Endodermal cell (in vitro differentiated cells): ENCODE measurements around the gene CFAP92. TPM values are rescaled to one million over a fixed set of nuclear protein-coding genes. Genes with fewer than 3 reads are reported as not detected.

ENCODE experiments used
- DNase-seq: peaks from one replicate; pipeline ENCODE4 v3.0.0-alpha.2; 2017
- H3K27ac ChIP-seq: 2 replicates; pipeline ENCODE4 v1.5.1; 2013; ENCODE audit warnings: mild to moderate bottlenecking, low read depth, low read length, moderate library complexity
- H3K27me3 ChIP-seq: 2 replicates; pipeline ENCODE4 v1.6.1; 2013; ENCODE audit warnings: mild to moderate bottlenecking, low read length, moderate library complexity; ENCODE audit not compliant: insufficient read depth, control insufficient read depth, poor library complexity, severe bottlenecking
- H3K36me3 ChIP-seq: 2 replicates; pipeline ENCODE4 v1.7.0; 2013; ENCODE audit warnings: mild to moderate bottlenecking, low read length, moderate library complexity; ENCODE audit not compliant: control insufficient read depth, insufficient read depth
- H3K4me1 ChIP-seq: one replicate; pipeline ENCODE4 v1.7.0; 2013; ENCODE audit warnings: low read length; ENCODE audit not compliant: control insufficient read depth, insufficient read depth
- H3K4me3 ChIP-seq: 2 replicates; pipeline ENCODE4 v1.5.1; 2013; ENCODE audit warnings: mild to moderate bottlenecking, low read length, moderate library complexity
- H3K9ac ChIP-seq: 2 replicates; pipeline ENCODE4 v1.6.1; 2013; ENCODE audit warnings: mild to moderate bottlenecking, low read length, moderate library complexity; ENCODE audit not compliant: poor library complexity, severe bottlenecking; ENCODE audit errors: extremely low read depth
- H3K9me3 ChIP-seq: 2 replicates; pipeline ENCODE4 v1.6.1; 2013; ENCODE audit warnings: mild to moderate bottlenecking, low read length, moderate library complexity; ENCODE audit not compliant: control insufficient read depth
- H3K27ac Mint-ChIP-seq: 2 replicates; pipeline ENCODE4 v1.8.0; 2020; ENCODE audit warnings: mixed read lengths
- H3K27me3 Mint-ChIP-seq: 2 replicates; pipeline ENCODE4 v1.8.0; 2021; ENCODE audit warnings: mild to moderate bottlenecking, mixed read lengths; ENCODE audit not compliant: insufficient read depth
- H3K36me3 Mint-ChIP-seq: 2 replicates; pipeline ENCODE4 v1.8.0; 2020; ENCODE audit warnings: low read depth, mixed read lengths
- H3K4me1 Mint-ChIP-seq: 2 replicates; pipeline ENCODE4 v1.8.0; 2020; ENCODE audit warnings: mixed read lengths
- H3K4me3 Mint-ChIP-seq: 2 replicates; pipeline ENCODE4 v1.8.0; 2020; ENCODE audit warnings: mild to moderate bottlenecking, moderate library complexity, mixed read lengths
- H3K9me3 Mint-ChIP-seq: 2 replicates; pipeline ENCODE4 v1.8.0; 2020; ENCODE audit warnings: mild to moderate bottlenecking, mixed read lengths
- WGBS, 2 experiments: methylation state at CpG; one replicate each; pipeline versions ENCODE4 v1.1.5 to v1.1.7; 2013; ENCODE audit warnings: missing lambda C conversion rate in 2 of 2, mixed read lengths in 1 of 2; ENCODE audit not compliant: insufficient coverage in 1 of 2, insufficient read length in 1 of 2; 5-methylcytosine and 5-hydroxymethylcytosine counted together
- long read RNA-seq, 4 experiments: library from polyadenylated mRNA in 2 of 4; library from RNA in 1 of 4; library from capped mRNA in 1 of 4; stranded (forward) in 3 of 4; unstranded in 1 of 4; transcript quantifications; one replicate each; pipeline ENCODE4 v2.0.0, GENCODE V29; 2020 to 2021; ENCODE audit warnings: inconsistent platforms in 1 of 4
- polyA plus RNA-seq, 2 experiments: library from polyadenylated mRNA; stranded (reverse); fragments of 50-300 nt; gene quantifications; one replicate each; pipeline ENCODE4 v1.2.3, GENCODE V29; 2013
- total RNA-seq, 2 donors: library from RNA; stranded (reverse); fragmentation: NEBNext Ultra II Directional in 1 of 2; extraction: Animal tissue kit (Norgen Biotek cat#: 25700) in 1 of 2; gene quantifications; 2 replicates in 1 of 2; 3 replicates in 1 of 2; pipeline ENCODE4 v1.2.1, GENCODE V29; 2021
- TF ChIP-seq, protein P1 (sequence below): fragments of 200-600 bp; sonication (generic); conservative IDR thresholded peaks from 2 replicates; pipeline ENCODE4 v1.5.0; 2021; ENCODE audit warnings: antibody characterized with exemption, mild to moderate bottlenecking

CFAP92 gene, protein sequence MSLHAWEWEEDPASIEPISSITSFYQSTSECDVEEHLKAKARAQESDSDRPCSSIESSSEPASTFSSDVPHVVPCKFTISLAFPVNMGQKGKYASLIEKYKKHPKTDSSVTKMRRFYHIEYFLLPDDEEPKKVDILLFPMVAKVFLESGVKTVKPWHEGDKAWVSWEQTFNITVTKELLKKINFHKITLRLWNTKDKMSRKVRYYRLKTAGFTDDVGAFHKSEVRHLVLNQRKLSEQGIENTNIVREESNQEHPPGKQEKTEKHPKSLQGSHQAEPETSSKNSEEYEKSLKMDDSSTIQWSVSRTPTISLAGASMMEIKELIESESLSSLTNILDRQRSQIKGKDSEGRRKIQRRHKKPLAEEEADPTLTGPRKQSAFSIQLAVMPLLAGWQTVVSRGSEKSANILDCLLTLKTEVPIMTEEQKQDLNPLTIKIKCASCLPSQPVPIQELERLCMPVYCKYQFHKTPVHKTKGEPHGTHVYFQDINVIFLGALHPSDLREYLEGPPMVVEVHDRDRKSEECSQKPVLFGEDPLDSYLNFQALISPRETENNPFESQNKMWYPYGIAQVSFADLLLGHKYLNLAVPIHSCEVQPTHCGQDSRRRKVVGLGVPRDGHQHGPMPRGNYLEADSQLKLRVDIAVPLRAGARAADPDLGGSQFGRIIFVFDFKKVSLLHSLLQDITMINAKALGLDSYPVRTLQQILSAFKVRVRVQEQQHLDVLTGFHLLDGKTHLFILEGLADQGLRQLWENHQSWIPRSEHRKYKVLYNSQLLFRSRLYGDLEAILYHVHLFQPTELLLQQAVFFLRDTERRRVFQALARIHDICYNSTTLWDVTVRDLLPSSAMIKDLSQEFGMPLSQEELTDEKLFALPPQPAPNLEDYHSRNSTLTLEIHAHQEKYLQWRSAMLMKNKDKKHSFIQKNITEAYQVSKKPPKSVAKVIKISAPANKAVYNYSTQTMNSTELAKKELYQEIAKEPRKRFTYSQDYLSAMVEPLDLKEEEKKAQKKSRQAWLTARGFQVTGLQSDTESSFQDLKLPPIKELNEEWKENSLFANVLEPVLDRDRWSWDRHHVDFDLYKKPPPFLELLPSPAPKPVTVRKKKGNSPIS
- total RNA-seq, result 1 to 10 TPM; 1.3 to 3.0 TPM
- polyA plus RNA-seq (2013, experiment 1 of 2), result 11.9 TPM
- 13.2 TPM for polyA plus RNA-seq (2013, experiment 2 of 2)
- long read RNA-seq, experiment 1, partial matches to known transcripts, result 0 of 3 reads
- long read RNA-seq, experiment 1, other reads (novel, unspliced or antisense), result 3 of 3 reads
- long read RNA-seq, experiment 2, full-length matches to known transcripts, result 1 of 11 reads
- long read RNA-seq, experiment 2, partial matches to known transcripts, result 1 of 11 reads
- long read RNA-seq, experiment 2, other reads (novel, unspliced or antisense), result 9 of 11 reads
- long read RNA-seq, experiment 3, partial matches to known transcripts, result 0 of 7 reads
- long read RNA-seq, experiment 3, other reads (novel, unspliced or antisense), result 6 of 7 reads
- long read RNA-seq, experiment 4, full-length matches to known transcripts, result 2 of 8 reads
- long read RNA-seq, experiment 4, partial matches to known transcripts, result 1 of 8 reads
- long read RNA-seq, experiment 4, other reads (novel, unspliced or antisense), result 5 of 8 reads

DNA sequence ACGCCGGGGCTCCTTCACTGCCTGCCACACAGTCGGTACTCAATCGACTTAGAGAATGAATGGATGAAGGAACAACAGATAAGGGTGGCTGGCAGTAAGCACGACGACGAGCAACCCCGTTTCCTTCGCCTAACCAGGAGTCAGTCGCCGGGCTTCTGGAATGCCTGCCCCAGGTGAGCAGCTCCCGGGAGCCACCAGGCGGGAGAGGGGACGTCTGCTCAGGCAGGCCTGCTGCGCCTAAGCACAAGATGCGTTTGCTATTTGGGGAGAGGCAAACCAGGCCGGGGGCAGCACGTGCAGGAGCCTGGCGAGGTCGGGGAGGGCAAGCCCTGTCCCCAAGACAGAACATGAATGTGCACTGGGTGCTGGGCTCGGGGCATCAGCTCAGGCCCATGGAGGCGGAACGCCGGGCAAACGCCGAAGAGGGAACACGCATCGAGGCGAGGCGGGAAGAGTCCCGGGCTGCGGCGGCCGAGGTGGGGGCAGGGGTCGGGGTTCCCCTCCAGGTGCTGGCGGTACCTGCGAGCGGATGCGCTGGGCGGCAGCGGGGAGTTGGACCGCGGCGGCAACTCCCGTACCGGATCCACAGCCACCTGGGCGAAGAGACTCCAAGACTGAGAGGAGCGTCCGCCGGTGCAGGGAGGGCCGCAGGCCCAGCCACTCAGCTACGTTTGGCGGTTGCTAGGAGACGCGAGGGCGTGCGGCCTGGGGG, at the start of gene CFAP92:
TSS of gene CFAP92 (minus strand) at position 616 of the 712 bp plus-strand sequence. CDS start 772 bp downstream, outside the sequence.
- TF ChIP-seq, protein P1, sequence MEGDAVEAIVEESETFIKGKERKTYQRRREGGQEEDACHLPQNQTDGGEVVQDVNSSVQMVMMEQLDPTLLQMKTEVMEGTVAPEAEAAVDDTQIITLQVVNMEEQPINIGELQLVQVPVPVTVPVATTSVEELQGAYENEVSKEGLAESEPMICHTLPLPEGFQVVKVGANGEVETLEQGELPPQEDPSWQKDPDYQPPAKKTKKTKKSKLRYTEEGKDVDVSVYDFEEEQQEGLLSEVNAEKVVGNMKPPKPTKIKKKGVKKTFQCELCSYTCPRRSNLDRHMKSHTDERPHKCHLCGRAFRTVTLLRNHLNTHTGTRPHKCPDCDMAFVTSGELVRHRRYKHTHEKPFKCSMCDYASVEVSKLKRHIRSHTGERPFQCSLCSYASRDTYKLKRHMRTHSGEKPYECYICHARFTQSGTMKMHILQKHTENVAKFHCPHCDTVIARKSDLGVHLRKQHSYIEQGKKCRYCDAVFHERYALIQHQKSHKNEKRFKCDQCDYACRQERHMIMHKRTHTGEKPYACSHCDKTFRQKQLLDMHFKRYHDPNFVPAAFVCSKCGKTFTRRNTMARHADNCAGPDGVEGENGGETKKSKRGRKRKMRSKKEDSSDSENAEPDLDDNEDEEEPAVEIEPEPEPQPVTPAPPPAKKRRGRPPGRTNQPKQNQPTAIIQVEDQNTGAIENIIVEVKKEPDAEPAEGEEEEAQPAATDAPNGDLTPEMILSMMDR, result peak; percentile 49
- Mint-ChIP-seq H3K9me3 (no peaks in the 10 kb centered on the region), H3K4me1 (peaks cover 14% of the 10 kb centered on the region), H3K36me3 (no peaks in the 10 kb centered on the region), H3K4me3 (peak within 1 kb of the TSS; percentile 63), H3K27ac (peak within 1 kb of the TSS; percentile 70), H3K27me3 (peaks cover 69% of the 10 kb centered on the region)
- peak within 1 kb of the TSS; percentile 80 for H3K4me3 ChIP-seq
- H3K27ac ChIP-seq, result peak within 1 kb of the TSS; percentile 20
- H3K27me3 ChIP-seq, result peaks cover 52% of the 10 kb centered on the region
- 6 to 12% methylated on average over 36 to 57 of the region's 57 CpGs for WGBS, 2 experiments
- no peaks in the 10 kb centered on the region for H3K36me3 ChIP-seq
- H3K9me3 ChIP-seq, result no peaks in the 10 kb centered on the region
- peaks cover 9% of the 10 kb centered on the region for H3K4me1 ChIP-seq
- H3K9ac ChIP-seq, result peak within 1 kb of the TSS; percentile 60
- peak; percentile 98 for DNase-seq

DNA sequence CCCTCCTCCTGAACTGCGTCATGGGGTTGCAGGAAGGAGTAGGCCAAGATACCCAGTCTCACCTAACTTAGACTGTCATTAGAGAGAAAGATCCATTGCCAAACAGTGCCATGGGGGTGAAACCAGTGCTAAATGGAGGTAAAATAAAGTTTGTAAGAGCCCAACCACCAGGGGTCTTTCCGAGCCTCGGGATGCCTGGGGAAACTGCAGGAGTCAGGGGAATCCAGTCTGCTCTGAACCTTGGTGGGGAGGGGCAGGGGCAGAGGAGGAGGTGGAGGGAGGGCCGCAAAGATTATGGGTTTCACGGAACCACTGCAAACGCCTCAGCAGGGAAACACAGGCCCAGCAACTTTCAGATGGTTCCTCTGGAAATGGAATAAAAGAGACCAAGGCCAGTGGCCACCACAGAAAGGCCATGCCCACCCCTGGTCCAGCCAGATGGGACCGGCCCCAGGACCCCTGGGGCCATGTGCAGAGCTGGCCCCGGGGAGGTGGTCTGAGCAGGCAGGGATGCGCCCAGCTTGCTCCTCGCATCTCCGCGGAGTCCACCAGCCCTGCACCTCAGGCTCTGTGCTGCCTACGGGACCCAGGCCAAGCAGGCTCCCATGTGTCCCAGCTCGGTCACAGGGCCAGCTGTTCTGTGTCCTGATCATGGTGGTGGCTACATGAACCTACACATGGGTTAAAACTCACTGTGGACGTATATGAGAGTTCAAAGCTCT, 46.9 kb upstream of the CFAP92 start:
- H3K36me3 ChIP-seq, result no peaks in the 10 kb centered on the region
- TF ChIP-seq, protein P1, result peak; percentile 53
- no peaks in the 10 kb centered on the region for H3K4me1 ChIP-seq
- H3K27me3 ChIP-seq, result no peaks in the 10 kb centered on the region
- no peak overlapping the region for H3K27ac Mint-ChIP-seq
- peaks cover 21% of the 10 kb centered on the region for H3K27me3 Mint-ChIP-seq
- no peaks in the 10 kb centered on the region for H3K9me3 ChIP-seq
- no peak overlapping the region for H3K9ac ChIP-seq
- peaks cover 10% of the 10 kb centered on the region for H3K4me1 Mint-ChIP-seq
- H3K4me3 Mint-ChIP-seq, result no peak overlapping the region
- H3K27ac ChIP-seq, result no peak overlapping the region
- H3K4me3 ChIP-seq, result no peak overlapping the region
- 90 to 93% methylated on average over 15 of the region's 15 CpGs for WGBS, 2 experiments
- peak; percentile 62 for DNase-seq
- H3K9me3 Mint-ChIP-seq, result peaks cover 5% of the 10 kb centered on the region
- no peaks in the 10 kb centered on the region for H3K36me3 Mint-ChIP-seq
